KMS-11 (cell line): ENCODE data around the gene TSNAX.

Experiments
- H2AFZ ChIP-seq: fragments of 200-600 bp; sonication (generic); 2 replicates; pipeline ENCODE4 v1.6.1; 2016; ENCODE audit warnings: antibody characterized with exemption, mixed run types, low read depth
- H3K27ac ChIP-seq: fragments of 200-600 bp; sonication (generic); 2 replicates; pipeline ENCODE4 v1.6.1; 2016; ENCODE audit warnings: mild to moderate bottlenecking, mixed run types
- H3K27me3 ChIP-seq: fragments of 200-600 bp; sonication (generic); 2 replicates; pipeline ENCODE4 v1.6.1; 2017; ENCODE audit warnings: mild to moderate bottlenecking, low read depth, mixed run types, moderate library complexity; ENCODE audit not compliant: insufficient read depth
- H3K36me3 ChIP-seq: fragments of 200-600 bp; sonication (generic); 2 replicates; pipeline ENCODE4 v1.6.1; 2017; ENCODE audit warnings: mild to moderate bottlenecking, mixed run types; ENCODE audit not compliant: insufficient read depth
- H3K4me1 ChIP-seq: fragments of 200-600 bp; sonication (generic); 2 replicates; pipeline ENCODE4 v1.6.1; 2016; ENCODE audit warnings: mild to moderate bottlenecking, low read depth, mixed run types; ENCODE audit not compliant: poor library complexity, severe bottlenecking
- H3K4me2 ChIP-seq: fragments of 200-600 bp; sonication (generic); 2 replicates; pipeline ENCODE4 v1.7.0; 2016; ENCODE audit warnings: mild to moderate bottlenecking, mixed run types
- H3K4me3 ChIP-seq: fragments of 200-600 bp; sonication (generic); IDR thresholded peaks from 2 replicates; pipeline ENCODE4 v1.6.1; 2017; ENCODE audit warnings: low read depth, low read length, mixed read lengths; ENCODE audit not compliant: insufficient read depth
- H3K79me2 ChIP-seq: fragments of 200-600 bp; sonication (generic); 2 replicates; pipeline ENCODE4 v1.6.1; 2016; ENCODE audit warnings: low read depth, mixed run types; ENCODE audit not compliant: insufficient read depth
- H3K9ac ChIP-seq: fragments of 200-600 bp; sonication (generic); 2 replicates; pipeline ENCODE4 v1.6.1; 2016; ENCODE audit warnings: mild to moderate bottlenecking, mixed run types
- H4K20me1 ChIP-seq: fragments of 200-600 bp; sonication (generic); 2 replicates; pipeline ENCODE4 v1.6.1; 2016; ENCODE audit warnings: mild to moderate bottlenecking, mixed run types; ENCODE audit not compliant: insufficient read depth
- CTCF ChIP-seq: fragments of 200-600 bp; sonication (generic); conservative IDR thresholded peaks from 2 replicates; pipeline ENCODE4 v1.6.1; 2017; ENCODE audit warnings: low read depth, mild to moderate bottlenecking, antibody characterized with exemption, low read length, moderate library complexity, mixed read lengths

TSNAX gene

GRCh38 chr1:231507476-231508355, 20.8 kb upstream of the TSNAX start:
- H3K9ac ChIP-seq = no peak overlapping the region

DNA sequence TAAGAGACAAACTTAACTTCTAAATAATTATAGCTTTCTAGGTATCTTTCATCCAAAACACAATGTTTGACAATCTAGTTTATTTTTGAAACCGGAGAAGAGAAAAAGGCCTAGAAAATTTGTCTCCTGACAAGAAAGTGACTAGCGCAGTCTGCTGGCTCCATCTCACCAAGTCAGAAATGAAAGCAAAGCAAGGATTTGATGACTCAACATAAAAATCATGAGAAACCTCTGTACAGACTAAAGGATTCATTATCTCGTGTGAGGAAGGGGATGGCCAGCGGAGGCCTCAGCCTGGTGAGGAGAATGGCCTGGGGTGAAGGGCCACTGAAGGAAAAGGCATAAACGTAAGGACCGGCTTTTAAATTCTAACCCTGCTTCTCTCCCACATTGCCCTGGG, 20.0 kb upstream of the TSNAX start:
- Histone ChIP-seq H3K27ac (no peak overlapping the region), H3K79me2 (no peaks in the 10 kb centered on the region), H3K4me3 (no peak overlapping the region), H2AFZ (no peak overlapping the region), H3K36me3 (no peaks in the 10 kb centered on the region), H3K4me1 (no peaks in the 10 kb centered on the region), H3K9ac (no peak overlapping the region), H4K20me1 (no peaks in the 10 kb centered on the region), H3K4me2 (no peak overlapping the region), H3K27me3 (no peaks in the 10 kb centered on the region)
- no peak for TF ChIP-seq CTCF

More at GRCh38 chr1:231507476-231508355, 20.8 kb upstream of the TSNAX start:
- Histone ChIP-seq H3K4me2 (no peak overlapping the region), H3K4me3 (no peak overlapping the region), H3K79me2 (no peaks in the 10 kb centered on the region), H3K27me3 (no peaks in the 10 kb centered on the region), H4K20me1 (no peaks in the 10 kb centered on the region), H3K27ac (no peak overlapping the region), H3K4me1 (no peaks in the 10 kb centered on the region), H3K36me3 (no peaks in the 10 kb centered on the region), H2AFZ (no peak overlapping the region)
- no peak for TF ChIP-seq CTCF

GRCh38 chr1:231508941-231509340, 19.5 kb upstream of the TSNAX start:
- Histone ChIP-seq H3K79me2 (no peaks in the 10 kb centered on the region), H3K27me3 (no peaks in the 10 kb centered on the region), H3K27ac (no peak overlapping the region), H3K4me1 (no peaks in the 10 kb centered on the region), H3K36me3 (no peaks in the 10 kb centered on the region), H2AFZ (no peak overlapping the region), H3K4me3 (no peak overlapping the region), H3K9ac (no peak overlapping the region), H3K4me2 (no peak overlapping the region), H4K20me1 (no peaks in the 10 kb centered on the region)
- TF ChIP-seq CTCF = no peak

DNA sequence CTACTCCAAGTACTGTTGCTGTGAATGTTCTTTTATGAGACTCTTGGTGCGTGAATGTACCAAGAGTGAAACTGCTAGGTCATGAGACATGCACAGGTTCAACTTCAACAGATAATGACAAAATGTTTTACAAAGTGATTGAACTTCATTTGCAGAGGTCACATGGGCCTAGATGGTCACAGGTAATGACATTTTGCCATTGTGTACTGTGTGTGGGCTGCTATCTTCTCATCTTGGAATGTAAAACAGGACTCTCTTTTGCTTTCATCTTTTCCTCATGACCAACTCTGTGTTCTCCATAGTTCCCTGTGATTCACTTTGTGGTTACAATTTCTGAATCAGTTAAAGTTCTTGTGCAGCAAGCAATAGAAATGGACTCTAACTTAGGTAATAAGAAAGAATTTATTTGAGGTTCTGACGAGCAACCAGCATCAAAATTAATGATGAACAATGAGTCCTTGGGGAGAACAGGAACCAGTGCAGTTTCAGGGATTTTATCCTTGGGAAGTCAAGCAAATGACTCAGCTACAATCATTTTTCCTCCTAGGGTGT, 16.2 kb upstream of the TSNAX start:
- Histone ChIP-seq H4K20me1 (no peaks in the 10 kb centered on the region), H3K36me3 (no peaks in the 10 kb centered on the region), H3K79me2 (no peaks in the 10 kb centered on the region), H3K4me3 (no peak overlapping the region), H3K4me1 (peaks cover 4% of the 10 kb centered on the region), H3K27me3 (no peaks in the 10 kb centered on the region), H3K4me2 (no peak overlapping the region), H2AFZ (no peak overlapping the region), H3K27ac (no peak overlapping the region), H3K9ac (no peak overlapping the region)
- no peak for TF ChIP-seq CTCF
